ENCODE measurements around the gene ANO9.

- TF ChIP-seq EZH2 (IDR thresholded peaks at IDR 0.05; ENCODE audit: insufficient read depth, poor library complexity, severe bottlenecking) = no peak
- no peak for TF ChIP-seq EZH2phosphoT487 (IDR thresholded peaks at IDR 0.05; ENCODE audit: insufficient read depth, low read depth)
Measured at GRCh38 chr11:452916-453527, 11.2 kb upstream of the ANO9 start.
